HT-29 (cell line): ENCODE data around the gene GLB1L3. TPM values are rescaled to one million over a fixed set of nuclear protein-coding genes. Genes with fewer than 3 reads are reported as not detected.
"Not testable (repeated sequence)": the region's sequence is repeated elsewhere in the genome, so short reads cannot be mapped to it uniquely, and the experiment has no call there.

Experiments
- DNase-seq: peaks from one replicate; pipeline ENCODE4 v3.0.0-alpha.2; 2015; ENCODE audit warnings: low spot score
- total RNA-seq: library from RNA; depleted of rRNA; stranded (reverse); fragments of >200 nt; shearing (Covaris generic); gene quantifications from 2 replicates; pipeline ENCODE4 v1.2.3, GENCODE V29; 2014

Gene GLB1L3
- total RNA-seq, 1 experiment from 2014 or later = not detected

DNA sequence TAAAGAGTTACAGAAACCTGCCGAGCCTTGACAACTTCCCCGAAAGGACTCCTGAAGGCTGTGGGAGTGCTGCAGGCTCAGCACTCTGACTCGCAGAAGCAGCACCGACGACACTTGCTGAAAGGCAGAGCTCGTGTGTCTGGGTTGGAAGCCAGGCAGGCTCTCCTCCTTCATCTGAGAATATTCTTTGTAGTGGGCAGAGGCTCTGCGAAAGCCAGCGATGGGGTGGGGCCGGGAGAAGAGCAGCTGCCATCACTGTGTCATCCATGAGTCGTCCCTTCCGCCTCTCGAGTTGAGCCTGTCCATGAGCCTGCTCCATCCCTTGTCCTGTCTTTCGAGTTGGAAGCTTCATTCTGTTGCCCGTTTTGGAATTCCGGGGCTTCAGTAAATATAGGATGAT, 67.5 kb downstream of the GLB1L3 start:
- no peak for DNase-seq

DNA sequence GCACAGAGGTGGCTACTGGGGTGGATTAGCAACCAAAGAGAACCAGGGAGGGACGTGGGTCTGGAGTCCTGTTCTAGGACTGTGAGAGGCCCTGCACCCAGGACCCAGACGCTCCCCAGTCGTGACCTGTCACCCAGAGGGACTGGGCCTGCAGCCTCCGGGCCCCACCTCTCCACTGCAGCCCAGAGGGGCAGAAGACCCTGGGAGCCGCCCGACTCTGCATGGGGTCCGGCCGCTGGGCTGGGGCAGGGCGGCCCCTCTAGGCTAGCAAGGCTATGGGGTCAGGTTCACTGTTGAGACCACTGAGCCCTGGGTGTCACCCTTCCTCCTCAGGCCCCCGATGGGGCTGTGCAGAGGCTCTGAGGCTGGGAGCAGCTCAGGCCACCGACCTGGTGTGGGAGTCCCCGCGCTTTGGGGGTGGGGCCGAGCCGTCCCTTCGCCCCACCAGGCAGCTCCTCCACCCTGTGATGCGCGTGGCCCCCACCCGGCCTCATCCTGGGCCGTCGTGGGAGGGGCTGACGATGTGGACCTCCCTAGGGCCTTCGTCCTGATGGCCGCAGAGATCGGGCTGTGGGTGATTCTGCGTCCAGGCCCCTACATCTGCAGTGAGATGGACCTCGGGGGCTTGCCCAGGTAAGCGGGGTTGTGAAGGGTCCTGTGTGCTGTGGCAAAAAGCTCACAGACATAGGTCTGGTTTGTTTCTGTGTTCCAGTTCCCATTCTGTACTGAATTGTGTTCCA, 68.5 kb downstream of the GLB1L3 start:
- DNase-seq = not testable (repeated sequence)

DNA sequence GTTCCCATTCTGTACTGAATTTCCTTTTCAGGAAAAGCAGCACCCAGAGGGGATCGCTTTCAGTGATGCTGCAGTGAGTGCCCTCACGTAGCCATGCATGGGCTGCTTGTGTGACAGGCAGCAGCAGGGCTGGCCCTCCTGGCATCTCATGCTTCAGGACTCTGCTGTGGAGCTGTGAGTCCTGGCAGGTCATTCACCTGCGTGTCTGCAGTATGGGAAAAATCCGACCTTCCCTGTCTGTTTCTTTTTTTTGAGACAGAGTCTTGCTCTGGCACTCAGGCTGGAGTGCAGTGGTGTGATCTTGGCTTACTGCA, 69.0 kb downstream of the GLB1L3 start:
- no peak for DNase-seq

DNA sequence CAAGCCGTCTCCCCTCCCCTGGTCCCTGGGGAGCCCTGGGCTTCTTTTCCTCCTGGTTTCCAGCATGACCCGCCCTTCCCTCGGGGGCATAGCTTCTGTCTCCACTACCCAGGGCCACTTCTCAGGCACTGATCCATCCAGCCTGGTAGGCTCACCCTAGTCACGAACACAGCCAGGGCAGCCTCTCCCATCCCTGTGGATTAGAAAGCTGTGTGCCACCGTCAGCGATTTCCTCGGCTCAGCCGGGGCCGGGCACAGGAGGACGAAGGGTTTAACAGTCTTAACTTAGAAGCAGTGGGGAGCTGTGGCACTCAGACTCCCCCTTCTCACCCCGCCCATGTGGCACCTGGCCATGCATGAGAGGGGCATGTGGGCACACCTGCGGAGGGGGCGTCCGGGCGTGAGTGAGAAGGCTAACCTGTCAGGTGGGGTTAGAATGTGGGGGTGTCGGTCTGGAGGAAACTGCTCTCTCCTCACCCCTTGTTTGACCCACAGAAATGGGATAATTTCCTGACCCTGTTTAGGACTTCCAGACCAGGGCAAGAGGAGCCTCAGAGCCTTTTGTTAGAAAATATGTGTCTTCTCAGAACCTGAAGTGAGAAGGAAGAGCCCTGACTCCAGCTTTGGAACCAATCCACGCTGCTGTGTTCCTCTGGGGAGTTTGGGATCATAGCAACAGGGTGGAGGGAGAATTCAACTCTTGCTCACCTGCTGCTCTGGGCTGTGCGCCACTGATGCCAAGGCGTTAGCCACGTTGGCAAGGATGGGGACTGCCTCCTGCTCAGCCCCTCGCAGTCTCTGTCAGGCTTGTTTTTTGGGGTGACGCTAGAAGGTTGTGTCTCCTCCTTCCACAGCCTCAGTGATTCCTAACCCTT, 70.2 kb downstream of the GLB1L3 start:
- DNase-seq = no peak

DNA sequence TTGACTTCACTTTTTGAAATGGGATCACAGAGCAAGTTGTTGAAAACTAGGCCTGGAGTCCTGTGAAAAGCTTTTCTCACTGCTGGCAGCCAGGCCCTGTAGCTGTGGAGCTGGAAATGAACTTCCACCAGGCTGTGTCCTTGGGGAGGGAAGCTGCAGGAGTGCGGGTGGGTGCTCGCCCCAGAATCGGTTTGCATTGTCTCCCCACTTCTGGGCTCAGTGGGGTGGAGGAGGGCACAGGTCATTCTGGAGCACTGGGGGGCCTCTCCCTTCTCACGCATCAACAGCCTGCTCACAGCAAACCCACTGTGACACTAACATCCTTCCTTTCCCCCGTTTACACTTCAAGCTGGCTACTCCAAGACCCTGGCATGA, 70.8 kb downstream of the GLB1L3 start:
- DNase-seq = no peak

DNA sequence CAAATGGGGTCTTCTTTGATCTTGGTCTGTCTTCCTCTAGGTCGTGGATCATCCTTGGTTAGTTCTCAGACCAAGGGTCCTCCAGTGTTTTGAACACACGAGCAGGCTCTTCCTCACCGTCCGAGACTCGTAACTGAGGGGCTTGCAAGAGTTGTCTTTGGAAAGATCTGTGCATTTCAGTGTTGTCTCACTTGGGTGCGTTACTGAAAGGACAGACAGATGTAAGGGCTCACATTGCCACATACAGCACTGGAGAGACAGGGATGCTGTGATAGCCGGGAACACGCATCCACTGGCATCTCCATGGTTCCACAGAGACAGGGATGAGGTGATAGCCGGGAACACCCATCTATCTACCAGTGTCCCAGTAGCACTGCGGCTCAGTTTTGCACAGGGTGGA, 71.3 kb downstream of the GLB1L3 start:
- DNase-seq = no peak

DNA sequence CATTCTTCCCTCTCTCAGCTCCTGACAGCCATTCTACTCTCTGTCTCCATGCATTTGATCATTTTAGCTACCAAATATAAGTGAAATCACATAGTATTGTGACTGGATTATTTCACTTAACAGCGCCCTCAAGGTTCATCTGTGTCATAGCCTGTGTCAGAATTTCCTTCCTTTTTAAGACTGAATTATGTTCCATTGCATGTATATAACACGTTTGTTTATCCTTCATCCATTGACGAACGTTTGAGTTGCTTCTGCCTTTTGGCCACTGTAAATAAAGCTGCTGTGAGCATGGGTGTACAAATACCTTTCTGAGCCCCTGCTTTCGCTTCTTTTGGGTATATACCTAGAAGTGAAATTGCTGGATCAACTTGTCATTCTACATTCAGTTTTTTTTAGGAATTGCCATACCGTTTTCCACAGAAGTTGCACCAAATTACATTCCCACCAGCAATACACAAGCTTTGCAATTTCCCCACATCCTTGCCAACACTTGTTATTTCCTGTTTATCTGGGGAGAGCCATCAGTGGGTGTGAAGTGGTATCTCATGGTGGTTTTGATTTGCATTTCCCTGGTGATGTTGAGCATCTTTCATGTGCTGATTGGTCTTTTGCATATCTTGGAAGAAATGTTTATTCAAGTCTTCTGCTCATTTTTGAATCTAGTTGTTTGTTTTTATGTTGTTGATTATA, 73.1 kb downstream of the GLB1L3 start:
- no peak for DNase-seq

DNA sequence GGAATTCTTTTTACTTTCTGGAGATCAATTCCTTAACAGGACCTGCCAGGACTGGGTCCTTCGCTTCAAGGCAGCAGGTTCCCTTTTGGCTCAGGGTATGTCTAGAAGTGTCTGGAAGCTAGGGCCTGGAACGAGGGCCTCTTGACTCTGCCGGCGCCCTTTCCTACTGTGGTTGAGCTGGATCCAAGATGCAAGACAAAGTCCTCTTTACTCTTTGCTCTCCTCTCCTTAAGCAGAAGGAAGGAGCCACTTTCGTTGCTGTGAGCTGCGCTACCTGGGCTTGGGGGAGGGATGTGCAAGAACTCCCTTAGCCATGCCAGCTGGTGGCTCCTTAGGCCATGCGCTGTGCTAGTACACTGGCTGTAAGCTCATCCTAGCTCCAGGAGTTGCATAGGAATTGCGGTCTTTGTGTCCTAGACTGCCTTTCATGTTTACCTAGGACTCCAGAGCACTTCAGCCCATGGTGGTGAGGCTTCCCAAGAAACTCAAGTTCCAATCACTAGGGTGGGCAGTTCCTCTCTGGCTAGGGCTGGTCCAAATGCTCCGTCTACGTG, 73.7 kb downstream of the GLB1L3 start:
- no peak for DNase-seq

DNA sequence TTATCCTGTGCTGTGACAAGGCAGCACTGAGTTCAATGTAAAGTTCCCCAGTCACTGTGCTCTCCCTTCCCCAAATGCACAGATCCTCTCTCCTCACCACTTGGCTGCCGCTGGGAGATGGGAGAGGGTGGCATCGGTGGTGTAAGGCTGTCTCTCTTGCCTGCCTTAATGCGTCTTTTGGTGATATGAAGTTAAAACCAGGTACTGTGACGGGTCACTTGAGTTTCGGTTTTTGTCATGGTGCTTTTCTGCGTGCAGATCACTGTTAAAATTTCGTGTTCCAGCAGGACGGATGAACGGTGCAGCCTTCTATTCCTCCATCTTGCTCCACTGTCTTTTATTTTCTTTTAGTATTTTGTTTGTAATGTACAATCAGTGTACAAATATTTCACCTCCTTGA, 74.2 kb downstream of the GLB1L3 start:
- DNase-seq = no peak

DNA sequence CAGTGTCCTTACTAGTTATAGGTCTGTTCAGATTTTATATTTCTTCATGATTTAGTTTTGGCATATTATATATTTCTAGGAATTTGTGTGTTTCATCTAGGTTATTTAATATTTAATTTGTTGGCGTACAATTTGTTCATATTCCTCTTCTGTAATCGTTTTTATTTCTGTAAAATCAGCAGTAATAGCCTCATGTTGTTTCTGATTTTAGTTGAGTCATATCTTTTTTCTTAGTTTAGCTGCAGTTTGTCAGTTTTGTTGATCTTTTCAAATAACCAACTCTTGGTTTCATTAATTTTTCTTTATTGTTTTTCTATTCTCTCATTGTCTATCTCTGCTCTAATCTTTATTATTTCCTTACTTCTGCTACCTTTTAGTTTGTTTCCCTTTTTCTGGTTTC, 75.9 kb downstream of the GLB1L3 start:
- DNase-seq = no peak

DNA sequence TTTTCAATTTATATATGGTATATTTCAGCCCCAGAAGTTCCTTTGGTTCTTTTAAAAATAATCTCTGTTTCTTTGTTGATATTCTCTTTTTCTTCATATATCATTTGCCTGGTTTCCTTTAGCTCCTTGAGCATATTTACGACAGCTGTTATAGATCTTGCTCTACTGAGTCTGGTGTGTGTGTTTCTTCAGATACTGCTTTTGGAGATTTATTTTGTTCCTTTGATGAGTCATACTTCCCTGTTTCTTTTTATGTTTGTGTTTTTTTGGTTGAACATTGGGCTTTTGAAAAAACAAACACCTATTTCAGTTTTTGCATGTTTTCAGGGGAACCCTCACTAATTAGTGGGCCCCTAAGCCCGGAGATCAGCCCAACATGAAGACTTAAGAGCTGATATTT, 79.0 kb downstream of the GLB1L3 start:
- DNase-seq = no peak

DNA sequence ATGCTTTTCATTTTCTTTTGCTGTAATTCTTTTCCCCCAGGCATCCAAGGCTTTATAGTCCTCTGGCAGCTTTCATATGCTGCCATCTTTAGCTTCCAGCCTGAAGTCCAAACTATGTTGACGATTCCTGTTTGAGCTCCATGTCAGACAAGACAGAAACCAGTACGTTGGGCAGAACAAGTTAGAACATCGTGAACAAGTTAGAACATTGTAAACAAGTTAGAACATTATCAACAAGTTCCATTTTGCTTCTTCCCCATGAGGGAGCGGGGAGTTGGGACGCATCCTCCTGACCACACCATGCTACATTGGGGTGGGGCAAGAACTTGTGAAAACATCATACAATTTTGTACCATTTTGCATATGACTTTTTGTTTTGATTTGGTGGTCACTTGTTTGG, 79.5 kb downstream of the GLB1L3 start:
- DNase-seq = no peak

DNA sequence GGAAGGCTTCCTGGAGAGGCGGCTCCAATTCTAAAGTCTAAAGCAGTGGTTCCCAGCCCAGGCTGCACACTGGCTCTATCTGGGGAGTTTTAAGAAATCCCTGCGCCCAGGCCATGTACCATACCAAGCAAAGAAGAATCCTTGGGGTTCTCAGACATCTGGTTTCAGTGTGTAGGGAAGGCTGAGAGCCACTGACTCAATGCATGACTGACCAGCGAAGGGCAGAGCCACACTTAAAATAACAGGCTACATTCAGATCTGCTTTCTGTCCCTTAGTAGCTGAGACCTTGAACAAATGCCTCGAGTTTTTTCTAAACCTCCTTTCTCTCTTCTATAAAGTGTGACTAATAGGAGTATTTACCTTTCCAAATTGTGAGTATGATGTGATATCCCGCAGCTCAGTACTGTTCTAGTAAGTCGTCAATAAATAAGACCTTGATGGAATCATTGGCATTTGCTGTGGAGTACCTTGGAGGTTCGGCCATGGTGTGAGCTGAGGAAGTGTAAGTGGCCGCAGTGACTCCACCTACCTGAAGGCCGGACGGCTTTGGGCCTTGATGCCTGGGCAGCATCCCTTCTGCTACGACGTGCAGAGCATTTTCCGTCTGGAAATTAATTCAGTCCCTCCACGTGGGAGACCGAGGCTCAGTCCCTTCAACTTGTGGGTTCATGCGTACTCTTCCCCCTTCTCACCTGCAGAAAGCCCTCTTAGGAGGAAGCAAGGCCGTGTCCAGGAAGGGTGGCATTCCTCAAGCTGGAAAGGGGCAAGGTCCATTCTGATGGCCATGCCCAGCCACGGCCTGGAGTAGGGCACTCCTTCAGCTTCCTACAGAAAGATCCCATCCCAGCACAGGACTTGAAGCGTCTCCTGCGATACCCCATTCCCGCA, 80.7 kb downstream of the GLB1L3 start:
- peak; percentile 27 for DNase-seq

DNA sequence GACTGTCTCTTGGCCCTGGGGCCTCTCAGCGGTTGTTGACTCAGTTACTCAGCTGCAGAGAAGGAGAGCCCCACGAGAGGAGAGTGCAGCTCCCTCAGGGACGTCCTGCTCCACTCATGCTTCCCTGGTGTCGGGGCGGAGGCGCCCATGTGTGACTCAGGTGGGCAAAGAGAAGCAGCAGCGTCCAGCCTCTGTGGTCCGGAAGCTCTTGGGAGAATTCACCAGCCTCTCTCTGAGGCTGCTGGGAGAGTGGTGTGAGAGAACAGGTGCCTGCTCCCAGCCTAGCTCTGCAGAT, 81.3 kb downstream of the GLB1L3 start:
- DNase-seq = no peak

DNA sequence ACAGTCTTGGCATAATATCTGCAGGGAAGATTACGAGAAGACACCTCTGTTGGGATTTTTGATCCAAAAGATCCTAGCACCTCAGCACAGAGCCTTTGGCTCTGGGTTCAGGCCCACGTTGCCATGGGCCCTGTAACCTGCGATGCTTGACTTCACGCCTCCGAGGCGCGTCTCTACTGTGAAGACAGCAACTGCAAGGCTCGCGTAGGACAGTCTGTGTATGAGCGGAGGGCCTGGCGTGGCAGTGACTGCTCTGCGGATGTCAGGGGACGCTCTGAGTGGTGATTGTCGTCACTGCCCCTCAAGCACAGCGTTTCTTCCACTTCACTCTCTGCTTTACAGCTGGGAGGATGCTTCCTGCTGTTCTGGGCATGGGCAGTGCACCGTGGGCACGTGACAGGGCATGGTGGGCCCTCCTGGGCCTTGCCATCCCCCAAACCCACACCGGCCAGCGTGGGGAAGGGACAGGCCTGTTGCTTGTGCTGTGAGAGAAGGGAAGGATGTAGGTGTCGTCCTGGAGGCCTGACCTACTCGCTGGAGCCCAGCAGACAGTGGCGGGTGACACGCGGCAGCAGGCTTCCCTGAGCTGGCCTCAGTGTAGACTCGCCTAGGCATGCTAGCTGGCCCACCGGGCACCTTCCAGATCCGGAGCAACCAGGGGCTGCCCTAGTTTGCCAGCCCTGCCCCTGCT, 82.1 kb downstream of the GLB1L3 start:
- no peak for DNase-seq

DNA sequence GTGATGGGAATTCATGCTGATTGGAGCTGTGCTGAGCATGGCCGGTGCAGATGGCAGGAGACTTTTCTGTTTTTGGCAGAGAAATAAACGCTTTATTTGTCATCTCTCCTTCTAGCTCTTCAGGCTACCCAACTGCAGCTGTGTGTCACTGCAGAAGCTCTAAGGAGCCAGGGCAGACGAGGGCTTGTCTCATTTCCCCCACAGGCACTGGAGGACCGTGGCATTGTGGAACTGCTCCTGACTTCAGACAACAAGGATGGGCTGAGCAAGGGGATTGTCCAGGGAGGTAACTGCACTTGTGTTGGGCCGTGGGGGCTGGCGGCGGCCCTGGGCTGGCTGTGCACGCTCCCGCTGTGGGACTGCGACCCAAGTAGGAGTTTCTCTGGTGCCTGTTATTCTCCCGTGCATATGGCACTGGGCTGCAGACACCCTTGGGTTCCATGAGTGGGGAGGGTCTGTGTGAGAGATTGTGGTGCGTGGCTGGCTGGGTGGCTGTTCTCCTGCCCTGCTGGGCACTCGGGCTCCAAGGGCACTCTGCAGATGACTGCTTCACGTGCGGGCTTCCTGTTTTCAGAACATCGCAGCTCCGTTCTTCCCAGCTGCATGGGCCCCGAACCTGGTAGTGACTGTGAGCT, 82.8 kb downstream of the GLB1L3 start:
- no peak for DNase-seq

DNA sequence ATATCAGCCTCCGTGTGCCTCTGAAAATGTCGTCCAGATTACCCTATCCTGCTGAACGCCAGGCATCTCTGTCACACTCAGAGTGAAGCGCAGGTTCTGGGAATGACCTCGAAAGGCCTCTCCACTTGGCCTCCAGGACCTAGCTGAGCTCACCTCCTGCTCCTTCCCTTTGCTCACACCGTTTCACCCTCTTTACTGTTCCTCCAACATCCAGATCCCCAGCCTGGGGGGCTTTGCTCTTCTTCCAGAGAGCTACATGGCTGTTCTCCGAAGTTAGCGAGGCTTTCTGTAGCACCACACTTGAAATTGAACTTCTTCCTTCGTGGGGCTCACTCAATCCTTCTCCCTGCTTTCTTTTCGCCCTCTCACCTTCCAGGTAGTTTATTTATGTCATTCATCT, 83.5 kb downstream of the GLB1L3 start:
- DNase-seq = no peak

DNA sequence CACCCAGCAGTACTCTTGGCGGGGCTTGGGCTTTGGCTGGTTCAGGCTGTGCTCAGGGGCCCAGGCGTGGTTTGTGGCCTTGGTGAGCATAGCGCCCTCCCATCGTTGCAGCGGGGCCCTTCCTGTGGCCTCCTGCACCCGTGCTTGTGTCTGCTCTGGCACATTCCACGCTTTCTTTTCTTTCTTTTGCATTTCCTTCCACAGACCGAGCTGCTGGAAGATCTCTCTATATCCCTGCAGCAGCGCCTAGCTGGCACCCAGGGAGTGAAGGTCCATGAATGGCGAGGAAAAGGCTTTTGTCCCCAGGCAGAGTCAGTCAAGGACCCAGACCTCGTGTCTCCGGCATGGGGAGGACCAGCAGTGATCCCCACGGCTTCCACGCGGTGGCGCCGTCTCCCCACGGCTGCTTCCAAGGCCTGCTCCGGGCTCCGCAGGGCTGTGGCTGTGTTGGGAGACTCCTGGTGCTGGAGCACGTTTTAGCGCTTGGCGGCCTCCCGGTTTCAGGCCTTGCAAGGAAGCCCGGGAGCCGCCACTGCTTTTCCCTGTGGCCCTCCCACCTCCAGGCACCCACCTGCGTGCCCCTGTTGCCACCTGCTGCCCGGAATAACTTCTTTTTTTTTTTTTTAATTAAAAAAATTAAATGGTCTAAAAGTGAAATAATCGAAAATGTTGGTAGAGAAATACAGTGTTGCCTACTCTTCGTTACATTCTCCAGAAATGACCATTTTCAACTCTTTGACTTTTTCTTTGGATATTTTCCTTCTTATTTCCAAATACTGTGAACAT, 84.1 kb downstream of the GLB1L3 start:
- DNase-seq = peak; percentile 94

DNA sequence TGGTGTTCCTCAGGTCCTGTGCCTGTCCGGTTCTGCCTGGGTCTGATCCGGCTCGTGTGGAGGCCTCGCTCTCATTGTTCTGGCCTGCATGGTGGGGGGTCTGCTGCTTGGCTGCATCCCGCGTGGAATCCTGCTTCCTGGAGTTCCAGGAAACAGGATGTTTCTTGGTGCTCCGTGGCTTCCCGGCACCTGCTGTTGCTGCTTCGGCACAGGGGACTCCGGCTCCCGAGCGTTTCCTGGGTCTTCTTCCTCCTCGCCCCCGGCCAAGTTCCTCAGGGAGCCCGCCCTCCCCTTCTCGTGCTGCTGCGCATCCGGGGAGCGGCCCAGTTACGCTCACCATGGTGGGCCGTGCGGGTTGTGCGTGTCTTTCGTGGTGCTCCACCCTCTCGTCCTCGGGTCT, 85.5 kb downstream of the GLB1L3 start:
- DNase-seq = no peak
